RWPE1 (cell line): ENCODE results near the gene MAP2K1.

Source experiments
- CTCF ChIA-PET: fragments of 350-600 bp; sonication (Branson Sonifier 250); formaldehyde crosslinking; extraction: SDS; loops from one replicate; lab custom pipeline; 2021; lab: Yijun Ruan, JAX
- POLR2A ChIA-PET: fragments of 400-600 bp; formaldehyde crosslinking; extraction: SDS; loops from one replicate; lab custom pipeline; 2020; ENCODE audit warnings: antibody characterized with exemption; ENCODE audit not compliant: low non-redundant PET; lab: Yijun Ruan, JAX
- DNase-seq: peaks from one replicate; pipeline ENCODE4 v3.0.0; 2012; ENCODE audit warnings: low spot score
- H3K27ac ChIP-seq: fragments of 450-650 bp; 2 replicates; pipeline ENCODE4 v1.5.1; 2017
- TF ChIP-seq, protein P1 (sequence below): fragments of 450-650 bp; conservative IDR thresholded peaks from 2 replicates; pipeline ENCODE4 v1.5.1; 2017; ENCODE audit warnings: low read depth, mild to moderate bottlenecking

MAP2K1 gene

DNA sequence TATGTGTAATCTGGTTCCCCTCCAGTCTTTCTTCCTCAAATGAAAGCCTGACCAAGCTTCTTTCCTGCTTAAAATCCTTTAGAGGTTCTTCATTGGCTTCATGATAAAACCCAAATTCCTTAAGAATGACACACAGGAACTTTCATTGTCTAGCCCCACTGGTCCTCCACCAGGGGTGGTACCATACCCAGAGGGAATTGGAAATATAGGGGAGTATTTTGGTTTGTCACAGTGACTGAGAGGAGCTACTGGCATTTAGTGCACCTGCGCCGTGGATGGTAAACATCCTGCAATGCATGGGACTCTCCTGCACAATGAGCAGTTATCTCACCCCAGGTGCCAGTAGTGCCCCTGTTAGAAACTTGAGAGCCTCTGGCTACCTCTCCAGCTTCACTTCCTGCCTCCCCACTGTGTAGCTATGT is 129.2 kb downstream of the MAP2K1 start:
- ChIA-PET POLR2A (no interaction called here), CTCF (interaction anchor here (0.7 kb wide), 1 partner anchor 188 kb away, joined by 3 read pairs; no protein-coding TSS in a partner anchor)
- TF ChIP-seq, protein P1, sequence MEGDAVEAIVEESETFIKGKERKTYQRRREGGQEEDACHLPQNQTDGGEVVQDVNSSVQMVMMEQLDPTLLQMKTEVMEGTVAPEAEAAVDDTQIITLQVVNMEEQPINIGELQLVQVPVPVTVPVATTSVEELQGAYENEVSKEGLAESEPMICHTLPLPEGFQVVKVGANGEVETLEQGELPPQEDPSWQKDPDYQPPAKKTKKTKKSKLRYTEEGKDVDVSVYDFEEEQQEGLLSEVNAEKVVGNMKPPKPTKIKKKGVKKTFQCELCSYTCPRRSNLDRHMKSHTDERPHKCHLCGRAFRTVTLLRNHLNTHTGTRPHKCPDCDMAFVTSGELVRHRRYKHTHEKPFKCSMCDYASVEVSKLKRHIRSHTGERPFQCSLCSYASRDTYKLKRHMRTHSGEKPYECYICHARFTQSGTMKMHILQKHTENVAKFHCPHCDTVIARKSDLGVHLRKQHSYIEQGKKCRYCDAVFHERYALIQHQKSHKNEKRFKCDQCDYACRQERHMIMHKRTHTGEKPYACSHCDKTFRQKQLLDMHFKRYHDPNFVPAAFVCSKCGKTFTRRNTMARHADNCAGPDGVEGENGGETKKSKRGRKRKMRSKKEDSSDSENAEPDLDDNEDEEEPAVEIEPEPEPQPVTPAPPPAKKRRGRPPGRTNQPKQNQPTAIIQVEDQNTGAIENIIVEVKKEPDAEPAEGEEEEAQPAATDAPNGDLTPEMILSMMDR: no peak
- peak; percentile 21 for DNase-seq
- no peak overlapping the region for H3K27ac ChIP-seq

GRCh38 chr15:66523926-66524325 is 137.2 kb downstream of the MAP2K1 start:
- POLR2A ChIA-PET: no interaction called here
- no peak for DNase-seq
- H3K27ac ChIP-seq: no peak overlapping the region
- TF ChIP-seq, protein P1: no peak
- CTCF ChIA-PET: no interaction called here

GRCh38 chr15:66524838-66525237 is 138.1 kb downstream of the MAP2K1 start:
- no peak overlapping the region for H3K27ac ChIP-seq
- ChIA-PET CTCF (no interaction called here), POLR2A (interaction anchor here (0.6 kb wide), 1 partner anchor 17 kb away, joined by 3 read pairs; no protein-coding TSS in a partner anchor)
- TF ChIP-seq, protein P1: no peak
- no peak for DNase-seq

- CTCF ChIA-PET: no interaction called here
- POLR2A ChIA-PET: no interaction called here
- H3K27ac ChIP-seq: no peak overlapping the region
- no peak for DNase-seq
- TF ChIP-seq, protein P1: no peak
Measured at GRCh38 chr15:66535056-66535455, 148.3 kb downstream of the MAP2K1 start.
